Coronary artery (tissue), 2 donors: ENCODE measurements around the gene TBX19.

Experiments used
- DNase-seq: peaks from one replicate; pipeline ENCODE4 v3.0.0-alpha.2; 2017; ENCODE audit warnings: low spot score
- H3K27ac ChIP-seq, 2 donors: fragments of 200-600 bp; sonication (generic); one replicate each; pipeline ENCODE4 v1.5.1; 2016 to 2019
- H3K4me3 ChIP-seq: fragments of 200-600 bp; sonication (generic); 2 replicates; pipeline ENCODE4 v1.5.1; 2016; ENCODE audit warnings: mild to moderate bottlenecking, moderate library complexity
- CTCF ChIP-seq: fragments of 200-600 bp; sonication (generic); IDR thresholded peaks from one replicate; pipeline ENCODE4 v1.5.1; 2019; ENCODE audit warnings: antibody characterized with exemption

TBX19 gene

GRCh38 chr1:168317309-168317708, 36.6 kb downstream of the TBX19 start:
- no peak for DNase-seq
- Histone ChIP-seq H3K4me3 (no peak overlapping the region), H3K27ac (no peak overlapping the region)
- no peak for TF ChIP-seq CTCF

DNA sequence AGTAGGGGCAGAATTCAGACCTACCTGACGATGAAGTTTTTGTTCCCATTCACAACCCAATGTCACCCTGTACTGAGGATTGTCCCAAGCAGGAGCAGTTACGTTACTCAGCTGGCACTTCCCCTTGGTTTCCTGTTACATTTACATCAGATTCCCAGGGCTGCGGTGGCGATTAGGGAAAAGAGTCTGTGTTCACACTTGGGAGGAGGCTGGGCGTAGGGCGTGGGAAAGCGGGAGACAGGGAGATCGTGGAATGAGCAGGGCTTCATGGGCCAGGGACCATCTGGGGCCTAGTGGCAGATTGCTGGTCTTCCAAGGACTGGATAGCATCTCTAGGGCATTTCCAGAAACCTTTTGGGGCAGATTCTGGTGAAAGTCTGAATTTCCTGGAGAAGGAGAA, 39.0 kb downstream of the TBX19 start:
- no peak for TF ChIP-seq CTCF
- H3K27ac ChIP-seq: no peak overlapping the region
- DNase-seq: no peak
- no peak overlapping the region for H3K4me3 ChIP-seq

DNA sequence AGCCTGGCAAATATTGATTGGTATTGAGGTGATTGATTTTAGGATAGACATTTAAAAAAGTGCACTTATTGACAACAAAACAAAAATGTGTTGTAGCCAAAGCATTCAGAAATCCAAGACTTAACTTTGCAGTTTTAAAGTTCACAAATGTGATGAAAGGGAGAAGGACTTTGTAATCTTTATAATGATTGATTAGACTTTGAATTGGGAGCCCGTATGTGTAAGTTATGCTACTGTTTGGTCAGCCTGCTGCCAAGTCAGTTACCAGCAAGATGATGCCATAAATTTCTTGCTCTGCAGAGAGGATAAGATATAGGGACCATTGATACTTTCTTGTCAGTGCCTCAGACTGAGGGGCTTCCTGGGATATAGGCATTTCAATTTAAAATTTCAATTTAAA, 39.5 kb downstream of the TBX19 start:
- no peak for DNase-seq
- no peak for TF ChIP-seq CTCF
- H3K27ac ChIP-seq: no peak overlapping the region
- H3K4me3 ChIP-seq: no peak overlapping the region

DNA sequence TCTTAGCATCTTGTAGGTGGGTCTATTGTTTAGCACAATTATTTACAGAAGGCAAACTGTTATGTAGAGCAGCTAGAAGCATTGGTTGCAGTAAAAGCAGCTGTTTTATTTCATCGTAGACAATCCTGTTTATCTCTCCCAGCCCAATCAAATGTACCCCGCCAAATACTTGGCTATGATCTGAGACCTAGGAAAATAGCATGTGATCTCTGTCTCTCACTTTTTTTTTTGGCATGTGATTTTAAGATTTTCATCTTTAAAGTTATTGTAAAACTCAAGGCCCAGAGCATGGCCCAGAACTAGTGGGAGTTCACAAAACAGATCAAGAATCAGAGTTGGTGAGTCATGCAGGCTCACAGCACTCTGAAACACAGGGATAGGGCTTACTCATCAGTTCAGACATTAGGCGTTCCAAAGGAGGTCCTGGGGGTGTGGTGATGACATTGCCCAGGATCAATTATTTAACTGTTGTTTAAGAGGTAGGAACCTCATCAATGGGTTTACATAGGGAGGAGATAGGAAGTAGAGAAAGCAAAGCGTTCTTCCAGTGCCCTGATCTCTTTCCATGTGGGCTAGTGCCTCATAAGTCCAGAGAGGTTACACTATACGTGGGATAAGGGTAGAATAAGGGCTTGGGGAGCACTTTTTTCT, 40.2 kb downstream of the TBX19 start:
- no peak for DNase-seq
- H3K27ac ChIP-seq: peak overlapping the region in 1 of 2 donors; percentile 31

DNA sequence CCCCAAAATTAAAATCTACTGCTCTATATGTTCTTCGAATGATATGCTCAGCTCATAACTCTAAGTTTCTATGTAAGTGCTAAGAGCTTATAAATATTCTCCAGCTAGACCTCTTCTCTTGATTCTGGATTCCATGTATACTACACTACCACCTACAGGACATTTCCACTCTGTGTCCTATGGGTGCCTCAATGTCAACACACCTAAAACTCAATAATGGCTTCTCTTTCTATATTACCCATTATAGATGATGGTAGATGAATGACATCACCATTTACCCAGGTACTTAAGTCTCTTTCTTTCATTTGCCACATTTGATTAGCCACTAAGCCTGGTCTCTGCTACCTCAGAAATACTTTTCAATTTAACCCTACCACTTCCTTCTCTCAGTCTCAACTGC, 41.3 kb downstream of the TBX19 start:
- DNase-seq: no peak

More for the DNA sequence above, 40.2 kb downstream of the TBX19 start:
- no peak overlapping the region for H3K4me3 ChIP-seq
- no peak for TF ChIP-seq CTCF

DNA sequence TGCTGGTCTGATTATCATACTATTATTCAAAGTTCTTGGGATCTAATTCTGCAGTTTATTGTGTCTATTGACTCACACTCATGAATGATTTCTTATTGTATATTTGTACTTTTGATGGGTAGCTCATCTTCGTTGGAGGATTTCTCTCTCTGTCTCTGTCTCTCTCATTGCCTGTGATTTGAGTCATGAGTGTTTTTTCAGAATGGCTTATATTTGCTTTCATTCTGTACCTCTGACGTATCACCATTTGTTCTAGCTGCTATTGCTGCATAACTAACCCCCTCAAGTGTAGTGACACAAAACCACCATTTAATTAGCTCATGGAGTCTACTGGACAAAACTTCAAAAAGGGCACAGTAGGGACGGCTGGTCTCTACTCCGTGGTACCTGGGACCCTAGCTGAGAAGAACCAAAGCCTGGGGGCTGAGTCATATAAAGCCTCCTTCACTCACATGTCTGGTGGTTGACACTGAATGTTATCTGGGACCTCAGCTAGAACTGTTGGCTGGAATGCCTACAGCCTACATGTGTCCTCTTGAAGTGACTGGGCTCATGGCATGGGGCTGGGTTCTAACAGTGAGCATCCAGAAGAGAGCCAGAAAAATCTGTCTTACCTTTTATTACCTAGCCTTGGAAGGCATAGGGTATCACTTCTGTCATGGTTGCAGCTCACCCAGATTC, 44.2 kb downstream of the TBX19 start:
- Histone ChIP-seq H3K27ac (no peak overlapping the region), H3K4me3 (no peak overlapping the region)
- no peak for TF ChIP-seq CTCF
- DNase-seq: no peak

More for the DNA sequence above, 41.3 kb downstream of the TBX19 start:
- Histone ChIP-seq H3K4me3 (no peak overlapping the region), H3K27ac (no peak overlapping the region)
- TF ChIP-seq CTCF: no peak
